GM19452 (cell line): ENCODE measurements around the gene PTBP3.
"Not testable (repeated sequence)": the region's sequence is repeated elsewhere in the genome, so short reads cannot be mapped to it uniquely, and the experiment has no call there.

ENCODE experiments used
- ATAC-seq: cut with Tn5 transposase; IDR thresholded peaks from one replicate; pipeline ENCODE4 v1.9.1; 2021; ENCODE audit not compliant: unreplicated experiment

Gene PTBP3

GRCh38 chr9:112325127-112325526 is 8.3 kb downstream of the PTBP3 start:
- ATAC-seq = no peak

- ATAC-seq = no peak
These were observed 10.0 kb downstream of the PTBP3 start for GRCh38 chr9:112323378-112323854.

GRCh38 chr9:112322701-112323377 is 10.6 kb downstream of the PTBP3 start:
- ATAC-seq = no peak

- no peak for ATAC-seq
These were observed 17.0 kb downstream of the PTBP3 start for GRCh38 chr9:112316258-112316943.

- ATAC-seq = no peak
These were observed 17.8 kb downstream of the PTBP3 start for GRCh38 chr9:112315331-112316257.

GRCh38 chr9:112312139-112312538 is 21.3 kb downstream of the PTBP3 start:
- ATAC-seq = no peak

GRCh38 chr9:112311497-112311896 is 21.9 kb downstream of the PTBP3 start:
- no peak for ATAC-seq

GRCh38 chr9:112310826-112311225 is 22.6 kb downstream of the PTBP3 start:
- no peak for ATAC-seq

GRCh38 chr9:112308588-112308987 is 24.8 kb downstream of the PTBP3 start:
- ATAC-seq = no peak

GRCh38 chr9:112301420-112301819 is 32.0 kb downstream of the PTBP3 start:
- ATAC-seq = no peak

- no peak for ATAC-seq
These were observed 33.9 kb downstream of the PTBP3 start for GRCh38 chr9:112299514-112299913.

- no peak for ATAC-seq
These were observed 36.5 kb downstream of the PTBP3 start for GRCh38 chr9:112296929-112297328.

- ATAC-seq = no peak
These were observed 38.2 kb downstream of the PTBP3 start for GRCh38 chr9:112295174-112295573.

GRCh38 chr9:112288029-112288428 is 45.4 kb downstream of the PTBP3 start:
- no peak for ATAC-seq

- ATAC-seq = no peak
These were observed 46.5 kb downstream of the PTBP3 start for GRCh38 chr9:112286926-112287325.

- no peak for ATAC-seq
These were observed 48.4 kb downstream of the PTBP3 start for GRCh38 chr9:112285056-112285455.

- ATAC-seq = no peak
These were observed 49.7 kb downstream of the PTBP3 start for GRCh38 chr9:112283582-112284253.

GRCh38 chr9:112282841-112283240 is 50.6 kb downstream of the PTBP3 start:
- not testable (repeated sequence) for ATAC-seq

- no peak for ATAC-seq
These were observed 52.5 kb downstream of the PTBP3 start for GRCh38 chr9:112280904-112281303.

GRCh38 chr9:112279501-112279900 is 53.9 kb downstream of the PTBP3 start:
- no peak for ATAC-seq

GRCh38 chr9:112278152-112278551 is 55.3 kb downstream of the PTBP3 start:
- ATAC-seq = no peak
